HEK293 (cell line): ENCODE data around the gene PLD5.

Source experiments
- PATZ1 ChIP-seq: fragments of 450-650 bp; formaldehyde crosslinking; IDR thresholded peaks from 2 replicates; pipeline ENCODE4 v1.5.1; 2016; ENCODE audit warnings: missing biosample characterization, missing genetic modification characterization
- ZNF404 ChIP-seq: fragments of 450-650 bp; formaldehyde crosslinking; IDR thresholded peaks from 2 replicates; pipeline ENCODE4 v1.5.1; 2017; ENCODE audit warnings: missing biosample characterization, missing genetic modification characterization
- ZNF544 ChIP-seq: fragments of 450-650 bp; formaldehyde crosslinking; IDR thresholded peaks from 2 replicates; pipeline ENCODE4 v1.5.0; 2017; ENCODE audit warnings: missing biosample characterization, missing genetic modification characterization

GRCh38 chr1:242189591-242189990, 334.9 kb downstream of the PLD5 start:
- TF ChIP-seq ZNF404 (tag by site-specific recombination) (no peak), ZNF544 (no peak), PATZ1 (no peak)
